Measurements from ENCODE around the gene ABI3.

The ABI3 gene

GRCh38 chr17:49209061-49209571, 1.4 kb upstream of the ABI3 start:
- TF ChIP-seq CTCF (IDR thresholded peaks at IDR 0.05; ENCODE audit: low read depth, low read length, missing control alignments) = no peak
- H3K4me3 ChIP-seq (ENCODE audit: low read depth, low read length) = no peak overlapping the region
- no peak for DNase-seq (ENCODE audit: low read depth)
- in situ Hi-C loops (cut with HindIII; ENCODE audit: low sequenced_read_pairs) = no loop called here

GRCh38 chr17:49213399-49213798, 2.9 kb downstream of the ABI3 start:
- TF ChIP-seq CTCF (IDR thresholded peaks at IDR 0.05; ENCODE audit: low read depth, low read length, missing control alignments) = no peak
- no peak overlapping the region for H3K4me3 ChIP-seq (ENCODE audit: low read depth, low read length)
- no peak for DNase-seq (ENCODE audit: low read depth)
- in situ Hi-C loops (cut with HindIII; ENCODE audit: low sequenced_read_pairs) = no loop called here

- TF ChIP-seq CTCF (IDR thresholded peaks at IDR 0.05; ENCODE audit: low read depth, low read length, missing control alignments) = no peak
- in situ Hi-C loops (cut with HindIII; ENCODE audit: low sequenced_read_pairs) = no loop called here
- DNase-seq (ENCODE audit: low read depth) = no peak
- H3K4me3 ChIP-seq (ENCODE audit: low read depth, low read length) = no peak overlapping the region
Observed at GRCh38 chr17:49213847-49214246, 3.3 kb downstream of the ABI3 start.

GRCh38 chr17:49214676-49215360, 4.3 kb downstream of the ABI3 start:
- TF ChIP-seq CTCF (IDR thresholded peaks at IDR 0.05; ENCODE audit: low read depth, low read length, missing control alignments) = no peak
- no peak overlapping the region for H3K4me3 ChIP-seq (ENCODE audit: low read depth, low read length)
- in situ Hi-C loops (cut with HindIII; ENCODE audit: low sequenced_read_pairs) = no loop called here
- no peak for DNase-seq (ENCODE audit: low read depth)

GRCh38 chr17:49216482-49216881, 6.0 kb downstream of the ABI3 start:
- in situ Hi-C loops (cut with HindIII; ENCODE audit: low sequenced_read_pairs) = no loop called here
- TF ChIP-seq CTCF (IDR thresholded peaks at IDR 0.05; ENCODE audit: low read depth, low read length, missing control alignments) = no peak
- H3K4me3 ChIP-seq (ENCODE audit: low read depth, low read length) = no peak overlapping the region
- no peak for DNase-seq (ENCODE audit: low read depth)

GRCh38 chr17:49216953-49217650, 6.6 kb downstream of the ABI3 start:
- no peak for DNase-seq (ENCODE audit: low read depth)
- H3K4me3 ChIP-seq (ENCODE audit: low read depth, low read length) = no peak overlapping the region
- in situ Hi-C loops (cut with HindIII; ENCODE audit: low sequenced_read_pairs) = no loop called here
- TF ChIP-seq CTCF (IDR thresholded peaks at IDR 0.05; ENCODE audit: low read depth, low read length, missing control alignments) = no peak
